ENCODE data around the gene CERKL. TPM values are rescaled to one million over a fixed set of nuclear protein-coding genes. Genes with fewer than 3 reads are reported as not detected.
A peak's percentile ranks its signal among the peaks of the same experiment; 100 is the strongest.

Gene CERKL
- total and polyA plus RNA-seq, 7 experiments from 2014 or later, result 0.20 to 14.7 (median 4.5) TPM; not detected in 4

- H3K4me1 Mint-ChIP-seq, result peaks cover 0 to 3% (median 1%) of the 10 kb centered on the region in 7 donors
- H3K4me3 Mint-ChIP-seq, result no peak overlapping the region
- ATAC-seq (no peak), DNase-seq (peak in 1 of 9 donors; percentile 13)
- ChIA-PET CTCF (interaction anchor here (0.6 to 4.3 kb wide), 3 partner anchors 15 to 142 kb away, joined by 3 to 16 read pairs (median 3); no protein-coding TSS in a partner anchor), POLR2A (no interaction called here)
- no peaks in the 10 kb centered on the region for H3K9me3 Mint-ChIP-seq
- Histone ChIP-seq H3K4me3 (ENCODE audit: low read length) (no peak overlapping the region), H3K27ac (ENCODE audit: low read depth, low read length) (no peak overlapping the region), H3K27me3 (ENCODE audit: control insufficient read depth in 2 of 2, insufficient read depth in 2 of 2, low read length in 2 of 2) (peaks cover 0 to 4% of the 10 kb centered on the region in 2 donors), H3K36me3 (ENCODE audit: control insufficient read depth in 2 of 3, insufficient read depth in 3 of 3, low read length in 3 of 3) (no peaks in the 10 kb centered on the region), H3K9me3 (ENCODE audit: control insufficient read depth in 2 of 3, low read length in 3 of 3) (no peaks in the 10 kb centered on the region), H3K4me1 (ENCODE audit: control insufficient read depth in 2 of 2, insufficient read depth in 2 of 2, low read length in 2 of 2) (no peaks in the 10 kb centered on the region)
- H3K36me3 Mint-ChIP-seq, result peaks cover 0 to 2% (median 0%) of the 10 kb centered on the region in 5 donors
- peaks cover 0 to 25% (median 4%) of the 10 kb centered on the region in 5 donors for H3K27me3 Mint-ChIP-seq
- intact Hi-C loops (cut with micrococcal nuclease), result loop anchor here (5.0 to 10.0 kb wide), 3 partner anchors 109 to 382 kb away; partner anchors contain the start of gene NEUROD1 (in 1 of the 2)
- no peak overlapping the region for H3K27ac Mint-ChIP-seq
Observed at GRCh38 chr2:181573140-181573736, 83.7 kb downstream of the CERKL start.

GRCh38 chr2:181570833-181571661 is 85.9 kb downstream of the CERKL start:
- Mint-ChIP-seq H3K27me3 (peaks cover 0 to 25% (median 4%) of the 10 kb centered on the region in 5 donors), H3K4me1 (peaks cover 0 to 7% (median 3%) of the 10 kb centered on the region in 7 donors), H3K4me3 (peak overlapping the region in 2 of 10 donors; percentile 21 to 54), H3K9me3 (no peaks in the 10 kb centered on the region), H3K36me3 (peaks cover 0 to 2% (median 0%) of the 10 kb centered on the region in 5 donors), H3K27ac (no peak overlapping the region)
- intact Hi-C loops (cut with micrococcal nuclease), result loop anchor here (1.0 to 10.0 kb wide), 5 partner anchors 111 to 494 kb away; partner anchors contain the start of gene NEUROD1 (in 1 of the 2)
- no peaks in the 10 kb centered on the region for H3K4me1 ChIP-seq (ENCODE audit: control insufficient read depth in 2 of 2, insufficient read depth in 2 of 2, low read length in 2 of 2)
- ATAC-seq, result no peak
- no peaks in the 10 kb centered on the region for H3K9me3 ChIP-seq (ENCODE audit: control insufficient read depth in 2 of 3, low read length in 3 of 3)
- POLR2A ChIA-PET, result no interaction called here
- peaks cover 0 to 4% of the 10 kb centered on the region in 2 donors for H3K27me3 ChIP-seq (ENCODE audit: control insufficient read depth in 2 of 2, insufficient read depth in 2 of 2, low read length in 2 of 2)
- CTCF ChIA-PET, result interaction anchor here (1.1 to 4.3 kb wide), 2 partner anchors 10 to 144 kb away, joined by 3 to 16 read pairs; no protein-coding TSS in a partner anchor
- H3K27ac ChIP-seq (ENCODE audit: low read depth, low read length), result no peak overlapping the region
- H3K36me3 ChIP-seq (ENCODE audit: control insufficient read depth in 2 of 3, insufficient read depth in 3 of 3, low read length in 3 of 3), result no peaks in the 10 kb centered on the region
- DNase-seq, result no peak
- H3K4me3 ChIP-seq (ENCODE audit: low read length), result no peak overlapping the region

GRCh38 chr2:181570059-181570458 is 86.8 kb downstream of the CERKL start:
- H3K27ac Mint-ChIP-seq, result no peak overlapping the region
- H3K9me3 Mint-ChIP-seq, result no peaks in the 10 kb centered on the region
- peaks cover 0 to 4% of the 10 kb centered on the region in 2 donors for H3K27me3 ChIP-seq (ENCODE audit: control insufficient read depth in 2 of 2, insufficient read depth in 2 of 2, low read length in 2 of 2)
- H3K36me3 ChIP-seq (ENCODE audit: control insufficient read depth in 2 of 3, insufficient read depth in 3 of 3, low read length in 3 of 3), result no peaks in the 10 kb centered on the region
- ATAC-seq, result no peak
- H3K27ac ChIP-seq (ENCODE audit: low read depth, low read length), result no peak overlapping the region
- ChIA-PET CTCF (interaction anchor here (0.9 to 4.3 kb wide), 3 partner anchors 9 to 145 kb away, joined by 3 to 16 read pairs (median 4); no protein-coding TSS in a partner anchor), POLR2A (no interaction called here)
- H3K27me3 Mint-ChIP-seq, result peaks cover 0 to 25% (median 4%) of the 10 kb centered on the region in 5 donors
- no peak for DNase-seq
- no peak overlapping the region for H3K4me3 Mint-ChIP-seq
- no peaks in the 10 kb centered on the region for H3K9me3 ChIP-seq (ENCODE audit: control insufficient read depth in 2 of 3, low read length in 3 of 3)
- peaks cover 0 to 2% (median 0%) of the 10 kb centered on the region in 5 donors for H3K36me3 Mint-ChIP-seq
- intact Hi-C loops (cut with micrococcal nuclease), result loop anchor here (5.0 to 10.0 kb wide), 3 partner anchors 112 to 385 kb away; partner anchors contain the start of gene NEUROD1 (in 1 of the 2)
- H3K4me3 ChIP-seq (ENCODE audit: low read length), result no peak overlapping the region
- peaks cover 0 to 9% (median 3%) of the 10 kb centered on the region in 7 donors for H3K4me1 Mint-ChIP-seq
- no peaks in the 10 kb centered on the region for H3K4me1 ChIP-seq (ENCODE audit: control insufficient read depth in 2 of 2, insufficient read depth in 2 of 2, low read length in 2 of 2)

- ATAC-seq (no peak), DNase-seq (no peak)
- no peaks in the 10 kb centered on the region for H3K9me3 ChIP-seq (ENCODE audit: control insufficient read depth in 2 of 3, low read length in 3 of 3)
- intact Hi-C loops (cut with micrococcal nuclease), result no loop called here
- Mint-ChIP-seq H3K27ac (peak overlapping the region in 1 of 9 donors; percentile 38), H3K4me3 (no peak overlapping the region), H3K4me1 (peaks cover 0 to 11% (median 3%) of the 10 kb centered on the region in 7 donors), H3K27me3 (peaks cover 0 to 6% (median 0%) of the 10 kb centered on the region in 5 donors), H3K36me3 (peaks cover 0 to 2% (median 0%) of the 10 kb centered on the region in 5 donors), H3K9me3 (no peaks in the 10 kb centered on the region)
- no peaks in the 10 kb centered on the region for H3K4me1 ChIP-seq (ENCODE audit: control insufficient read depth in 2 of 2, insufficient read depth in 2 of 2, low read length in 2 of 2)
- H3K27ac ChIP-seq (ENCODE audit: low read depth, low read length), result no peak overlapping the region
- ChIA-PET POLR2A (no interaction called here), CTCF (no interaction called here)
- no peaks in the 10 kb centered on the region for H3K27me3 ChIP-seq (ENCODE audit: control insufficient read depth in 2 of 2, insufficient read depth in 2 of 2, low read length in 2 of 2)
- no peaks in the 10 kb centered on the region for H3K36me3 ChIP-seq (ENCODE audit: control insufficient read depth in 2 of 3, insufficient read depth in 3 of 3, low read length in 3 of 3)
- H3K4me3 ChIP-seq (ENCODE audit: low read length), result no peak overlapping the region
Observed at GRCh38 chr2:181566334-181567032, 90.4 kb downstream of the CERKL start.

GRCh38 chr2:181563101-181563692 is 93.7 kb downstream of the CERKL start:
- DNase-seq, result no peak
- no peaks in the 10 kb centered on the region for H3K27me3 Mint-ChIP-seq
- Histone ChIP-seq H3K27ac (ENCODE audit: low read depth, low read length) (no peak overlapping the region), H3K4me1 (ENCODE audit: control insufficient read depth in 2 of 2, insufficient read depth in 2 of 2, low read length in 2 of 2) (no peaks in the 10 kb centered on the region), H3K27me3 (ENCODE audit: control insufficient read depth in 2 of 2, insufficient read depth in 2 of 2, low read length in 2 of 2) (no peaks in the 10 kb centered on the region), H3K9me3 (ENCODE audit: control insufficient read depth in 2 of 3, low read length in 3 of 3) (no peaks in the 10 kb centered on the region), H3K4me3 (ENCODE audit: low read length) (no peak overlapping the region), H3K36me3 (ENCODE audit: control insufficient read depth in 2 of 3, insufficient read depth in 3 of 3, low read length in 3 of 3) (no peaks in the 10 kb centered on the region)
- H3K27ac Mint-ChIP-seq, result no peak overlapping the region
- no peaks in the 10 kb centered on the region for H3K9me3 Mint-ChIP-seq
- peaks cover 0 to 9% (median 0%) of the 10 kb centered on the region in 7 donors for H3K4me1 Mint-ChIP-seq
- ATAC-seq, result no peak
- no peak overlapping the region for H3K4me3 Mint-ChIP-seq
- peaks cover 0 to 5% (median 0%) of the 10 kb centered on the region in 5 donors for H3K36me3 Mint-ChIP-seq
- intact Hi-C loops (cut with micrococcal nuclease), result no loop called here
- CTCF ChIA-PET, result no interaction called here
- POLR2A ChIA-PET, result no interaction called here

GRCh38 chr2:181558371-181558770 is 98.5 kb downstream of the CERKL start:
- peaks cover 0 to 5% (median 0%) of the 10 kb centered on the region in 7 donors for H3K4me1 Mint-ChIP-seq
- intact Hi-C loops (cut with micrococcal nuclease), result no loop called here
- Histone ChIP-seq H3K4me1 (ENCODE audit: control insufficient read depth in 2 of 2, insufficient read depth in 2 of 2, low read length in 2 of 2) (no peaks in the 10 kb centered on the region), H3K4me3 (ENCODE audit: low read length) (no peak overlapping the region), H3K36me3 (ENCODE audit: control insufficient read depth in 2 of 3, insufficient read depth in 3 of 3, low read length in 3 of 3) (no peaks in the 10 kb centered on the region), H3K9me3 (ENCODE audit: control insufficient read depth in 2 of 3, low read length in 3 of 3) (no peaks in the 10 kb centered on the region), H3K27me3 (ENCODE audit: control insufficient read depth in 2 of 2, insufficient read depth in 2 of 2, low read length in 2 of 2) (no peaks in the 10 kb centered on the region), H3K27ac (ENCODE audit: low read depth, low read length) (no peak overlapping the region)
- POLR2A ChIA-PET, result no interaction called here
- peaks cover 0 to 28% (median 4%) of the 10 kb centered on the region in 5 donors for H3K36me3 Mint-ChIP-seq
- ATAC-seq (no peak), DNase-seq (no peak)
- no peak overlapping the region for H3K4me3 Mint-ChIP-seq
- H3K27me3 Mint-ChIP-seq, result no peaks in the 10 kb centered on the region
- peaks cover 0 to 7% (median 0%) of the 10 kb centered on the region in 11 donors for H3K9me3 Mint-ChIP-seq
- H3K27ac Mint-ChIP-seq, result no peak overlapping the region
- CTCF ChIA-PET, result interaction anchor here (0.6 kb wide), 1 partner anchor 14 kb away, joined by 3 read pairs; no protein-coding TSS in a partner anchor
